Neural progenitor cell (in vitro differentiated cells): Measurements from ENCODE around the gene SLC6A7. TPM values are rescaled to one million over a fixed set of nuclear protein-coding genes. Genes with fewer than 3 reads are reported as not detected.

Experiments used
- DNase-seq: peaks from one replicate; pipeline ENCODE4 v3.0.0-alpha.2; 2016; ENCODE audit warnings: low spot score
- H2AFZ ChIP-seq: fragments of 200-600 bp; sonication (generic); replicated peaks from 2 replicates; pipeline ENCODE4 v1.6.1; 2016; ENCODE audit warnings: antibody characterized with exemption
- H3F3A ChIP-seq: fragments of 200-600 bp; sonication (generic); 2 replicates; pipeline ENCODE4 v1.6.1; 2016; ENCODE audit warnings: antibody characterized with exemption, low read depth
- H3K27ac ChIP-seq: fragments of 200-600 bp; sonication (generic); 2 replicates; pipeline ENCODE4 v1.5.1; 2016; ENCODE audit warnings: mild to moderate bottlenecking
- H3K27me3 ChIP-seq: fragments of 200-600 bp; sonication (generic); 2 replicates; pipeline ENCODE4 v1.6.1; 2016; ENCODE audit warnings: mild to moderate bottlenecking, moderate library complexity
- H3K36me3 ChIP-seq: fragments of 200-600 bp; sonication (generic); 2 replicates; pipeline ENCODE4 v1.5.1; 2016
- H3K4me1 ChIP-seq: fragments of 200-600 bp; sonication (generic); 2 replicates; pipeline ENCODE4 v1.6.1; 2016; ENCODE audit warnings: mixed run types
- H3K4me2 ChIP-seq: fragments of 200-600 bp; sonication (generic); 2 replicates; pipeline ENCODE4 v1.6.1; 2016
- H3K4me3 ChIP-seq: fragments of 200-600 bp; sonication (generic); 2 replicates; pipeline ENCODE4 v1.5.1; 2016
- H3K79me2 ChIP-seq: fragments of 200-600 bp; sonication (generic); 2 replicates; pipeline ENCODE4 v1.6.1; 2016; ENCODE audit warnings: low read depth
- H3K9ac ChIP-seq: fragments of 200-600 bp; sonication (generic); 2 replicates; pipeline ENCODE4 v1.6.1; 2016
- H3K9me3 ChIP-seq: fragments of 200-600 bp; sonication (generic); 2 replicates; pipeline ENCODE4 v1.5.1; 2016; ENCODE audit warnings: low read depth
- H4K20me1 ChIP-seq: fragments of 200-600 bp; sonication (generic); 2 replicates; pipeline ENCODE4 v1.6.1; 2016; ENCODE audit warnings: low read depth
- H3K27ac Mint-ChIP-seq: 3 replicates; pipeline ENCODE4 v1.8.0; 2021; ENCODE audit warnings: mixed read lengths
- H3K27me3 Mint-ChIP-seq: 2 replicates; pipeline ENCODE4 v1.8.0; 2022; ENCODE audit warnings: low read depth, mild to moderate bottlenecking, inconsistent platforms, moderate library complexity, mixed read lengths; ENCODE audit not compliant: insufficient read depth
- H3K36me3 Mint-ChIP-seq: 3 replicates; pipeline ENCODE4 v1.8.0; 2021; ENCODE audit warnings: mixed read lengths
- H3K4me1 Mint-ChIP-seq: 3 replicates; pipeline ENCODE4 v1.8.0; 2021; ENCODE audit warnings: mixed read lengths
- H3K4me3 Mint-ChIP-seq: 3 replicates; pipeline ENCODE4 v1.8.0; 2021; ENCODE audit warnings: mild to moderate bottlenecking, moderate library complexity, mixed read lengths
- H3K9me3 Mint-ChIP-seq: 3 replicates; pipeline ENCODE4 v1.8.0; 2020; ENCODE audit warnings: mixed read lengths
- EZH2 ChIP-seq: fragments of 200-600 bp; sonication (generic); IDR thresholded peaks from 2 replicates; pipeline ENCODE4 v1.6.1; 2017; ENCODE audit warnings: antibody characterized with exemption, mild to moderate bottlenecking, moderate library complexity
- EZH2phosphoT487 ChIP-seq: fragments of 200-600 bp; sonication (generic); IDR thresholded peaks from 2 replicates; pipeline ENCODE4 v1.6.1; 2017; ENCODE audit warnings: antibody characterized with exemption
- total RNA-seq: library from RNA; depleted of rRNA; stranded (reverse); fragments of >200 nt; gene quantifications from 2 replicates; pipeline ENCODE4 v1.2.3, GENCODE V29; 2015; ENCODE audit warnings: low replicate concordance
- TF ChIP-seq, protein P1 (sequence below): fragments of 200-600 bp; sonication (generic); IDR thresholded peaks from 2 replicates; pipeline ENCODE4 v1.5.1; 2017; ENCODE audit warnings: antibody characterized with exemption, mild to moderate bottlenecking

SLC6A7 gene
- total RNA-seq, 1 donor from 2014 or later = not detected

GRCh38 chr5:150189326-150189725 lies 536 bp upstream of the SLC6A7 start:
- Mint-ChIP-seq H3K27me3 (peaks cover 38% of the 10 kb centered on the region), H3K4me3 (peak overlapping the region; percentile 30)

DNA sequence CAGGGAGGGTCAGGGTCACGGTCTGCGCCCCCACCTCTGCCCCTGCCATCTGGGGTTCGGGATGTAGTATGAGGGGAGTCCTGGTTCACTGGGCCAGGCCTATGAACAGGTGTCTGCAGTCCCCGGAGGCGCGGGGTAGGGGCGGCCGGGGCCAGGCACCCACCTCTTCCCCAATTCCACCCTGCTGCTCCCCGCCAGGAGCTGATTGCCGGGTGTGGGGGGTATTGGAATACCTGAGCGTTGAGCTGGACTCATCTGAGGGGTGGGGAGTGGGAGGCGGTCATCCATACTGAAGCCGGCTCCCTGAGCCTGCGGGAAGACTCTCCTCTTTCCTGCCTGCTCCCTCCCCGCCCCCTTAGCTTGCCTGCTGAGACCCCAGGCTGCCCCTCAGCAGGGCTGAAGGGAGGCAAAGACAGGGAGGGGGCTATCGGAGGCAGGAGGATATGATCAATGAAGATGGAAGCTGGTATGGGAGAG lies 679 bp downstream of the SLC6A7 start:
- peak overlapping the region; percentile 49 for H3K4me3 ChIP-seq
- H3K4me2 ChIP-seq = peak overlapping the region; percentile 86
- H3K27ac ChIP-seq = no peak overlapping the region
- H3K9me3 ChIP-seq = no peaks in the 10 kb centered on the region
- H3K79me2 ChIP-seq = no peaks in the 10 kb centered on the region
- H3K4me1 Mint-ChIP-seq = peaks cover 18% of the 10 kb centered on the region
- no peak overlapping the region for H2AFZ ChIP-seq
- no peaks in the 10 kb centered on the region for H3K36me3 ChIP-seq
- no peak overlapping the region for H3K9ac ChIP-seq
- H4K20me1 ChIP-seq = peaks cover 5% of the 10 kb centered on the region
- peaks cover 42% of the 10 kb centered on the region for H3K27me3 Mint-ChIP-seq
- H3K4me3 Mint-ChIP-seq = no peak overlapping the region
- no peaks in the 10 kb centered on the region for H3K36me3 Mint-ChIP-seq
- peaks cover 84% of the 10 kb centered on the region for H3K27me3 ChIP-seq
- H3K27ac Mint-ChIP-seq = no peak overlapping the region
- no peaks in the 10 kb centered on the region for H3K9me3 Mint-ChIP-seq
- TF ChIP-seq, protein P1, sequence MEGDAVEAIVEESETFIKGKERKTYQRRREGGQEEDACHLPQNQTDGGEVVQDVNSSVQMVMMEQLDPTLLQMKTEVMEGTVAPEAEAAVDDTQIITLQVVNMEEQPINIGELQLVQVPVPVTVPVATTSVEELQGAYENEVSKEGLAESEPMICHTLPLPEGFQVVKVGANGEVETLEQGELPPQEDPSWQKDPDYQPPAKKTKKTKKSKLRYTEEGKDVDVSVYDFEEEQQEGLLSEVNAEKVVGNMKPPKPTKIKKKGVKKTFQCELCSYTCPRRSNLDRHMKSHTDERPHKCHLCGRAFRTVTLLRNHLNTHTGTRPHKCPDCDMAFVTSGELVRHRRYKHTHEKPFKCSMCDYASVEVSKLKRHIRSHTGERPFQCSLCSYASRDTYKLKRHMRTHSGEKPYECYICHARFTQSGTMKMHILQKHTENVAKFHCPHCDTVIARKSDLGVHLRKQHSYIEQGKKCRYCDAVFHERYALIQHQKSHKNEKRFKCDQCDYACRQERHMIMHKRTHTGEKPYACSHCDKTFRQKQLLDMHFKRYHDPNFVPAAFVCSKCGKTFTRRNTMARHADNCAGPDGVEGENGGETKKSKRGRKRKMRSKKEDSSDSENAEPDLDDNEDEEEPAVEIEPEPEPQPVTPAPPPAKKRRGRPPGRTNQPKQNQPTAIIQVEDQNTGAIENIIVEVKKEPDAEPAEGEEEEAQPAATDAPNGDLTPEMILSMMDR = no peak
- TF ChIP-seq EZH2phosphoT487 (no peak), EZH2 (peak; percentile 61)
- no peaks in the 10 kb centered on the region for H3F3A ChIP-seq
- DNase-seq = peak; percentile 30
- peaks cover 16% of the 10 kb centered on the region for H3K4me1 ChIP-seq

More at GRCh38 chr5:150189326-150189725, 536 bp upstream of the SLC6A7 start:
- Histone ChIP-seq H3K4me3 (no peak overlapping the region), H3K79me2 (no peaks in the 10 kb centered on the region), H3K27me3 (peaks cover 87% of the 10 kb centered on the region), H4K20me1 (peaks cover 5% of the 10 kb centered on the region), H3K4me2 (peak overlapping the region; percentile 86), H2AFZ (no peak overlapping the region), H3K9ac (no peak overlapping the region), H3K4me1 (peaks cover 21% of the 10 kb centered on the region), H3F3A (no peaks in the 10 kb centered on the region), H3K9me3 (no peaks in the 10 kb centered on the region), H3K27ac (no peak overlapping the region), H3K36me3 (no peaks in the 10 kb centered on the region)
- Mint-ChIP-seq H3K9me3 (no peaks in the 10 kb centered on the region), H3K4me1 (peaks cover 27% of the 10 kb centered on the region), H3K36me3 (no peaks in the 10 kb centered on the region), H3K27ac (no peak overlapping the region)
- no peak for TF ChIP-seq EZH2phosphoT487
- no peak for DNase-seq

- Histone ChIP-seq H3K9ac (no peak overlapping the region), H3K4me1 (peaks cover 12% of the 10 kb centered on the region), H3K4me2 (no peak overlapping the region), H3K27ac (no peak overlapping the region), H3K36me3 (no peaks in the 10 kb centered on the region), H2AFZ (no peak overlapping the region), H3F3A (no peaks in the 10 kb centered on the region), H3K27me3 (peaks cover 79% of the 10 kb centered on the region), H3K4me3 (no peak overlapping the region), H3K9me3 (no peaks in the 10 kb centered on the region), H4K20me1 (peaks cover 5% of the 10 kb centered on the region), H3K79me2 (no peaks in the 10 kb centered on the region)
- Mint-ChIP-seq H3K4me1 (peaks cover 14% of the 10 kb centered on the region), H3K27ac (no peak overlapping the region), H3K27me3 (peaks cover 42% of the 10 kb centered on the region), H3K4me3 (no peak overlapping the region), H3K9me3 (no peaks in the 10 kb centered on the region), H3K36me3 (no peaks in the 10 kb centered on the region)
- no peak for DNase-seq
- TF ChIP-seq, protein P1 = no peak
- TF ChIP-seq EZH2 (no peak), EZH2phosphoT487 (no peak)
These were observed 1.1 kb downstream of the SLC6A7 start for GRCh38 chr5:150190987-150191386.

- H3K27me3 ChIP-seq = peaks cover 65% of the 10 kb centered on the region
- no peaks in the 10 kb centered on the region for H3K36me3 Mint-ChIP-seq
- H3K4me3 Mint-ChIP-seq = no peak overlapping the region
- H3K4me1 Mint-ChIP-seq = peaks cover 11% of the 10 kb centered on the region
- H3K27ac ChIP-seq = no peak overlapping the region
- H3K79me2 ChIP-seq = no peaks in the 10 kb centered on the region
- H3K36me3 ChIP-seq = no peaks in the 10 kb centered on the region
- no peaks in the 10 kb centered on the region for H3K9me3 ChIP-seq
- H3F3A ChIP-seq = no peaks in the 10 kb centered on the region
- no peak overlapping the region for H3K4me2 ChIP-seq
- no peak for DNase-seq
- peaks cover 38% of the 10 kb centered on the region for H3K27me3 Mint-ChIP-seq
- TF ChIP-seq, protein P1 = no peak
- TF ChIP-seq EZH2phosphoT487 (no peak), EZH2 (no peak)
- no peaks in the 10 kb centered on the region for H3K9me3 Mint-ChIP-seq
- H3K27ac Mint-ChIP-seq = no peak overlapping the region
- no peak overlapping the region for H3K9ac ChIP-seq
- H3K4me3 ChIP-seq = no peak overlapping the region
- H2AFZ ChIP-seq = no peak overlapping the region
- peaks cover 9% of the 10 kb centered on the region for H3K4me1 ChIP-seq
- peaks cover 5% of the 10 kb centered on the region for H4K20me1 ChIP-seq
These were observed 2.6 kb downstream of the SLC6A7 start for GRCh38 chr5:150192462-150192861.
